HAP-1 (cell line): Measurements from ENCODE around the gene AKAP5.
"Not testable (repeated sequence)": the region's sequence is repeated elsewhere in the genome, so short reads cannot be mapped to it uniquely, and the experiment has no call there.

Source experiments
- DNase-seq, 2 experiments: peaks; one replicate each; pipeline ENCODE4 v3.0.0-alpha.2; 2016 to 2020; ENCODE audit warnings: low spot score in 2 of 2
- H3K27me3 ChIP-seq: fragments of 250-450 bp; sonication (Bioruptor Pico); 2 replicates; pipeline ENCODE4 v1.5.1; 2020; ENCODE audit warnings: low read depth, mild to moderate bottlenecking, moderate library complexity
- H3K36me3 ChIP-seq: fragments of 250-450 bp; sonication (Bioruptor Pico); replicated peaks from 2 replicates; pipeline ENCODE4 v1.5.1; 2020; ENCODE audit warnings: mild to moderate bottlenecking
- H3K4me1 ChIP-seq: fragments of 250-450 bp; sonication (Bioruptor Pico); 2 replicates; pipeline ENCODE4 v1.5.1; 2020; ENCODE audit warnings: mild to moderate bottlenecking
- H3K4me3 ChIP-seq: fragments of 250-450 bp; sonication (Bioruptor Pico); 2 replicates; pipeline ENCODE4 v1.5.1; 2020; ENCODE audit warnings: mild to moderate bottlenecking, moderate library complexity
- H3K9me3 ChIP-seq: fragments of 250-450 bp; sonication (Bioruptor Pico); 2 replicates; pipeline ENCODE4 v1.5.1; 2020; ENCODE audit warnings: mild to moderate bottlenecking, moderate library complexity
- in situ Hi-C: fragments of 300-500 bp; cut with MboI; formaldehyde crosslinking; loops from 3 replicates; pipeline ENCODE4 v1.14.3; 2020; ENCODE audit warnings: low sequenced_read_pairs, inconsistent platforms, mixed read lengths

The AKAP5 gene

DNA sequence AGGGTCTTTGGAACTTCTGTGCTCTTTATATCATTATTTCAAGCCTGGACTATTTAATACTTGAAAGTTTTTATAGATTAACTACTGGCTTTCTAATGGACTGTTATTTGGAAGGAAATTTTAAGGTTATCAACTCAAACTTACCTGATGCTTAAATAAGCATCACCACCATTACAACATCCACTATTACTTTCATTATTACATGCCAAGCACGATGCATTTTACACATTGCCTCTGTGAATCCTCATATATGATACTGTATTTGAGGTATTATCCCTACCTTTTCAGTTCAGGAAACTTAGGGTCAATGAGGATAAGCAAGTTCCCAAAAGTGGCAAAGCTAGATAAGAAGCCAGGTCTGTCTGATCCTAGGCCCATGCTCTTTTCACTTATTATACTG, 51.7 kb downstream of the AKAP5 start:
- H3K27me3 ChIP-seq: no peaks in the 10 kb centered on the region
- no peaks in the 10 kb centered on the region for H3K36me3 ChIP-seq
- no peaks in the 10 kb centered on the region for H3K9me3 ChIP-seq
- no peak for DNase-seq
- no peak overlapping the region for H3K4me3 ChIP-seq
- H3K4me1 ChIP-seq: peaks cover 4% of the 10 kb centered on the region; the same call in 1 of the 2 replicates
- in situ Hi-C loops: no loop called here

DNA sequence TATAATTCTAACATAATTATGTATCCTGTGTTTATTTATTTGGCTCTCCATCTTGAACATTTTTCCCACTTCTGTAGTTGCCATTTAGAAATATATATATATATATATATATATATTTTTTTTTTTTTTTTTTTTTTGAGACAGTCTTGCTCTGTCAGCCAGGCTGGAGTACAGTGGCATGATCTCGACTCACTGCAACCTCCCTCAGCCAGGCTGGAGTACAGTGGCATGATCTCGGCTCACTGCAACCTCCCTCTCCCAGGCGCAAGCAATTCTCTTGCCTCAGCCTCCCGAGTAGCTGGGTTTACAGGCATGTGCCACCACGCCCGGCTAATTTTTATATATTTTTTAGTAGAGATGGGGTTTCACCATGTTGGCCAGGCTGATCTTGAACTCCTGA, 52.4 kb downstream of the AKAP5 start:
- in situ Hi-C loops, H3K4me1 ChIP-seq: not testable (repeated sequence)

DNA sequence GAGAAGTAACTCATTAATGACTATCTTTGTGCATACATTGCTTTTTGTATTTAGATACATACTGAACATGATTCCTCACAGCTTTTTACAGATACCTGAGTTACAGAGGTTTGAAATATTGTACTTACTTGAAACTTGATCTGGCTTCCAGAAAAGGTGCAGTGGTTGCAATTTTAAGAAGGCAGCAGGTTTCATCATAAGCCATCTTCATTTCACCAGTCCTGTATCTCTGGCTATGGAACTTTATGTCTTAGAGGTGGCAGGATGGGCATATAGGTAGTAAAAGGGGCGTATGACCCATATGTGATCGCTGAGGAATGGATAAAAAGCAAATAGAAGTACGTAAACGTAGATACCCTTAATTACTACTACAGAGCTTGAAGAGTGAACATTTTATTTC, 52.9 kb downstream of the AKAP5 start:
- in situ Hi-C loops: no loop called here
- no peaks in the 10 kb centered on the region; the same call in 1 of the 2 replicates for H3K36me3 ChIP-seq
- DNase-seq: no peak
- H3K9me3 ChIP-seq: no peaks in the 10 kb centered on the region
- H3K4me3 ChIP-seq: no peak overlapping the region
- peaks cover 4% of the 10 kb centered on the region; the same call in 1 of the 2 replicates for H3K4me1 ChIP-seq
- no peaks in the 10 kb centered on the region for H3K27me3 ChIP-seq

More for the DNA sequence above, 52.4 kb downstream of the AKAP5 start:
- DNase-seq, H3K9me3 ChIP-seq, H3K27me3 ChIP-seq, H3K4me3 ChIP-seq, H3K36me3 ChIP-seq: not testable (repeated sequence)

DNA sequence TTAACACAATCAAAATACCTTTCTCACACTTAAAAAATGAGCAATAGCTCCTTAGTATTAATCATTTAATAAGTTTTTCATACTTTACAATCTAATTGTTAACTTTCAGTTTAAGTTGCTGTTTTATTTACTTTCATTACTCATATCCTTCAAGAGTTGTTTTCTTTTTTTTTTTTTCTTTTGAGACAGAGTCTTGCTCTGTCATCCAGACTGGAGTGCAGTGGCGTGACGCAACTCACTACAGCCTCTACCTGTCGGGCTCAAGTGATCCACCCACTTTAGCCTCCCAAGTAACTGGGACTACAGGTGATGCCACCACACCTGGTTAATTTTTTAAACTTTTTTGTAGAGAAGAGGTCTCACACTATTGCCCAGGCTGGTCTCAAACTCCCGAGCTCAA, 55.4 kb downstream of the AKAP5 start:
- Histone ChIP-seq H3K9me3 (no peaks in the 10 kb centered on the region), H3K4me1 (peaks cover 4% of the 10 kb centered on the region; the same call in 1 of the 2 replicates), H3K36me3 (no peaks in the 10 kb centered on the region; the same call in 1 of the 2 replicates), H3K27me3 (no peaks in the 10 kb centered on the region), H3K4me3 (no peak overlapping the region)
- DNase-seq: no peak
- in situ Hi-C loops: no loop called here

DNA sequence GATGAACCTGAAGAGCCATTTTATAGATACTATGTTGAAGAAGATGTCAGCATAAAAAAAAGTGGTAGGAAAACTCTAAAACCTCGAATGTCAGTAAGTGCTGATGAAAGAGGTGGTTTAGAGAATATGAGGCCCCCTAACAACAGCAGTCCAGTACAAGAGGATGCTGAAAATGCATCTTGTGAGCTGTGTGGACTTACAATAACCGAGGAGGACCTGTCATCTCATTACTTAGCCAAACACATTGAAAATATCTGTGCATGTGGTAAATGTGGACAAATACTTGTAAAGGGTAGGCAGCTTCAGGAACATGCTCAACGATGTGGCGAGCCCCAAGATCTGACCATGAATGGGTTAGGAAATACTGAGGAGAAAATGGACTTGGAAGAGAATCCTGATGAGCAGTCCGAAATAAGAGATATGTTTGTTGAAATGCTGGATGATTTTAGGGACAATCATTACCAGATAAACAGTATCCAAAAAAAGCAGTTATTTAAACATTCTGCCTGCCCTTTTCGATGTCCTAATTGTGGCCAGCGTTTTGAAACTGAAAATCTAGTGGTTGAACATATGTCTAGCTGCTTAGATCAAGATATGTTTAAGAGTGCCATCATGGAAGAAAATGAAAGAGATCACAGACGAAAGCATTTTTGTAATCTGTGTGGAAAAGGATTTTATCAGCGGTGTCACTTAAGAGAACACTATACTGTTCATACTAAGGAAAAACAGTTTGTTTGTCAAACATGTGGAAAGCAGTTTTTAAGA, 57.5 kb downstream of the AKAP5 start:
- H3K4me3 ChIP-seq: no peak overlapping the region
- no peaks in the 10 kb centered on the region; the same call in 1 of the 2 replicates for H3K36me3 ChIP-seq
- H3K9me3 ChIP-seq: no peaks in the 10 kb centered on the region
- no peak for DNase-seq
- in situ Hi-C loops: no loop called here
- no peaks in the 10 kb centered on the region for H3K27me3 ChIP-seq
- no peaks in the 10 kb centered on the region for H3K4me1 ChIP-seq
